CD4-positive, alpha-beta T cell treated with Interleukin-2 at 100 ng/mL for 4 hours (primary cell): ENCODE data around the gene CCNL2.

Experiments used
- DNase-seq: peaks from one replicate; pipeline ENCODE4 v3.0.0-alpha.2; 2020; ENCODE audit warnings: low spot score

Gene CCNL2

GRCh38 chr1:1355416-1355815 is 43.7 kb downstream of the CCNL2 start:
- no peak for DNase-seq

- DNase-seq = no peak
Observed at GRCh38 chr1:1354271-1355247, 44.6 kb downstream of the CCNL2 start.

- no peak for DNase-seq
Observed at GRCh38 chr1:1353389-1354151, 45.6 kb downstream of the CCNL2 start.

- DNase-seq = no peak
Observed at GRCh38 chr1:1352786-1353388, 46.2 kb downstream of the CCNL2 start.

GRCh38 chr1:1351511-1352427 is 47.4 kb downstream of the CCNL2 start:
- no peak for DNase-seq

GRCh38 chr1:1349256-1350012 is 49.7 kb downstream of the CCNL2 start, which contains the start of gene DVL1:
Gene DVL1, minus strand, starts transcription at chr1:1349418. Its CDS starts 353 bp downstream, at chr1:1349065.
- DNase-seq = peak; percentile 65

GRCh38 chr1:1348420-1349255 is 50.5 kb downstream of the CCNL2 start:
- DNase-seq = no peak

- DNase-seq = no peak
Observed at GRCh38 chr1:1347663-1348419, 51.3 kb downstream of the CCNL2 start.

GRCh38 chr1:1347026-1347595 is 52.0 kb downstream of the CCNL2 start:
- no peak for DNase-seq

- no peak for DNase-seq
Observed at GRCh38 chr1:1346501-1346890, 52.6 kb downstream of the CCNL2 start.

GRCh38 chr1:1345860-1346500 is 53.2 kb downstream of the CCNL2 start:
- no peak for DNase-seq

GRCh38 chr1:1345384-1345783 is 53.8 kb downstream of the CCNL2 start:
- no peak for DNase-seq

GRCh38 chr1:1344655-1345361 is 54.3 kb downstream of the CCNL2 start:
- DNase-seq = peak; percentile 70

- no peak for DNase-seq
Observed at GRCh38 chr1:1343811-1344421, 55.2 kb downstream of the CCNL2 start.

- DNase-seq = no peak
Observed at GRCh38 chr1:1342584-1343115, 56.5 kb downstream of the CCNL2 start.

- DNase-seq = no peak
Observed at GRCh38 chr1:1342061-1342562, 57.0 kb downstream of the CCNL2 start.
